NCI-H82 (cell line): Measurements from ENCODE around the gene GSDME.
"Not testable (repeated sequence)": the region's sequence is repeated elsewhere in the genome, so short reads cannot be mapped to it uniquely, and the experiment has no call there.

Source experiments
- DNase-seq: peaks from one replicate; lab custom pipeline; 2025; lab: John Stamatoyannopoulos, UW

The GSDME gene

DNA sequence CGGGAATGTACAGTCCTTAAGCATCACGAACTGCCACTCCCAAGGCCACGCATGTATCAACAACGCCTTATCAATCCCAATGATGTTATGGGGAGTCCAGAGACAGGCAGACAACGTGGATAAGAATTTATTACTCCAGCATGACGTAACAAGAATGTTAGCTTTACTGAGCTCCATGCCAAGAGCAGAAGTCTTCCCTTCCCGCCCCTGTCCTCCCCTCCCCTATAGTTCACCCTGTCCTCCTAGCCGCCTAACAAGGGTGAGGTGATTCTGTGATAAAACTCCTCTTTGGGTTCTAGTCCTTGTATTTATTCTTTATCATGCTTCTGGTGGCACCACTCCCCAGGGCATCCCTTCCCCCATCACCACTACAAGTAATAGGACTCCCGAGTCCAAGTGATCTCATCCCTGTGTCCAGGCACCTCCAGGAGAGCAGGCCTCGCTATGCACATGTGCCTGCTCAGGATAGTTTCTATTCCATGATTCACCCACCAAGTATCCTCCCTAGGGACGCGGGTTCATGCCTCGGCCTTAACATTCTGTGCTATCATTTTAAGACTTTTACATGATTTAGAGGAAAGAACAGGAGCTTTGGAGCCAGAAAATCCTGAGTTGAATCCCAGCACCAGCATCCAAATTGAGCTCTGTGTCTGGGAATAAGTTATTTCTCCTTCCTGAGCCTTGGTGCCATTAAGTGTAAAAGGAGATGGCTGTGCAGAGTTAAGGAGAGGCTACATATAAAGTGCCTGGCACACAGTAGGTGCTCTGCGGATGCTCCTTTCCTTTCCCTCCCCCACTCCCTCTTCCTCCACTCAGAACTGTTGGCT is 15.4 kb downstream of the GSDME start:
- DNase-seq, result no peak

DNA sequence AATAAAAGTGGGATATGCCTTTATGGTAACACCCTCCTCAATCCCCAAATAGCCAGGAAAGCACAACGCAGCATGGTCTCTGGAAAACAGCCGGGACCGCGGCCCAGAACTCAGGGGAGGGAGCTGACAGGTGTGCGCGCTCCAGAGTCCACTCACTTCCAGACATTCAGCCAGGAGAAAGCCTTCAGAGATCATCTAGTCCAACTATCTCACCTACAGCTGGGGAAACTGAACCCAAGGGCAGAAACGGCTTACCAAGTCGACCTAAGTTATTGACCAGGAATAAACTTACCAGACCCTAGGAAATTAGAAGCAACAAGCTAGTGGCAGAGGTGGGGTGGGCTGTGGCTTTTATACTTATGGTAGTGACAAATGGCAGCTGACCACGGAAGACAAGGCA is 16.4 kb downstream of the GSDME start:
- no peak for DNase-seq

DNA sequence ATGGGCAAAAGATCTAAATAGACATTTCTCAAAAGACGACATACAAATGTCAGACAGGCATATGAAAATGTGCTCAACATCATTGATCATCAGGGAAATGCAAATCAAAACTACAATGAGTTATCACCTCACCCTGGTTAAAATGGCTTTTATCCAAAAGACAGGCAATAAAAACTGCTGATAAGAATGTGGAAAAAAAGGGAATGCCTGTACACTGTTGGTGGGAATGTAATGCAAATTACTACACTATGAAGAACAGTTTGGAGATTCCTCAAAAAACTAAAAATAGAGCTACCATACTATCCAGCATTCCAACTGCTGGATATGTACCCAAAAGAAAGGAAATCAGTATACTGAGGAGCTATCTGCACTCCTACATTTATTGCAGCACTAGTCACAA is 18.0 kb downstream of the GSDME start:
- no peak for DNase-seq

DNA sequence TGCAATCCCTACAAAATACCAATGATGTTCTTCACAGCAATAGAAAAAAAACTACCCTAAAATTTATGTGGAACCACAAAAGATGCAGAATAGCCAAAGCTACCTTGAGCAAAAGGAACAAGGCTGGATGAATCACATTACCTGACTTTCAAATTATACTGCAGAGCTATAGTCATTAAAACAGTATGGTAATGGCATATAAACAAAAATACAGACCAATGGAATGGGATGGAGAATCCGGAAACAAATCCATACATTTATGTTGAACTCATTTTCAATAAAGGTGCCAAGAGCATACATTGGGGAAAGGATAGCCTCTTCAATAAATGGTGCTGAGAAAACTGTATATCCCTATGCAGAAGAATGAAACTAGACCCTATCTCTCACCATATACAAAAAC is 18.7 kb downstream of the GSDME start:
- DNase-seq, result no peak

DNA sequence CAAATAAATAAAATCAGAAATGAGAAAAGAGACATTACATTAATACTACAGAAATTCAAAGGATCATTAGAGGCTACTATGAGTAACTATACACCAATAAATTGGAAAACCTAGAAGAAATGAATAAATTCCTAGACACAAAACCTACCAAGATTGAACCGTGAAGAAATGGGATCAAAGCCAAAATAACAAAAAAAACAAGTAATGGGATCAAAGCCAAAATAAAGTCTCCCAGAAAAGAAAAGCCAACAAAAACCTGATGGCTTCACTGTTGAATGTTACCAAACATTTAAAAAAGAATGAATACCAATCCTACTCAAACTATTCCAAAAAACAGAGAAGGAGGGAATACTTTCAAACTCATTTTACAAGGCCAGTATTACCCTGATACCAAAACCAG is 20.0 kb downstream of the GSDME start:
- DNase-seq, result no peak

DNA sequence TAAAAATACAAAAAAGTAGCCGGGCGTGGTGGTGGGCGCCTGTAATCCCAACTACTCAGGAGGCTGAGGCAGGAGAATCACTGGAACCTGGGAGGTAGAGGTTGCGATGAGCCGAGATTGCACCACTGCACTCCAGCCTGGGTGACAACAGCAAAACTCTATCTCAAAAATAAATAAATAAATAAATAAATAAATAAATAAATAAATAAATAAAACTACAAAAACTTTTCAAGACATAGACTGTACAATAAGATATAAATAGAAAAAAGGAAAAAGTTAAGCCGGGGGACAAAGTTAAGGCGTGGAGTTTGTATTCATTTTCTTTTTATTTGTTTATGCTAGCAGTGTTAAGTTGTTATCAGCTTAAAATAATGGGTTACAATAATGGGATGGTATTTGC is 21.7 kb downstream of the GSDME start:
- not testable (repeated sequence) for DNase-seq

DNA sequence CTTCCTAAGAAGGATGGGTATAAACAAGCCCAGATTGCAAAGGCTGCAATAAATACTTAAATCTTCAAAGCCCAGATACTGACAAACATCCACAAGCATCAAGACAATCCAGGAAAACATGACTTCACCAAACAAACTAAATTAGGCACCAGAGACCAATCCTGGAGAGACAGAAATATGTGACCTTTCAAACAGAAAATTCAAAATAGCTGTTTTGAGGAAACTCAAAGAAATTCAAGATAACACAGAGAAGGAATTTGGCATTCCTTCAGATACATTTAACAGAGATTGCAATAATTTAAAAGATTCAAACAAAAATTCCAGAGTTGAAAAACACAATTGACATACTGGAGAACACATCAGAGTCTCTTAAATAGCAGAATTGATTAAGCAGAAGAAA is 23.0 kb downstream of the GSDME start:
- no peak for DNase-seq

DNA sequence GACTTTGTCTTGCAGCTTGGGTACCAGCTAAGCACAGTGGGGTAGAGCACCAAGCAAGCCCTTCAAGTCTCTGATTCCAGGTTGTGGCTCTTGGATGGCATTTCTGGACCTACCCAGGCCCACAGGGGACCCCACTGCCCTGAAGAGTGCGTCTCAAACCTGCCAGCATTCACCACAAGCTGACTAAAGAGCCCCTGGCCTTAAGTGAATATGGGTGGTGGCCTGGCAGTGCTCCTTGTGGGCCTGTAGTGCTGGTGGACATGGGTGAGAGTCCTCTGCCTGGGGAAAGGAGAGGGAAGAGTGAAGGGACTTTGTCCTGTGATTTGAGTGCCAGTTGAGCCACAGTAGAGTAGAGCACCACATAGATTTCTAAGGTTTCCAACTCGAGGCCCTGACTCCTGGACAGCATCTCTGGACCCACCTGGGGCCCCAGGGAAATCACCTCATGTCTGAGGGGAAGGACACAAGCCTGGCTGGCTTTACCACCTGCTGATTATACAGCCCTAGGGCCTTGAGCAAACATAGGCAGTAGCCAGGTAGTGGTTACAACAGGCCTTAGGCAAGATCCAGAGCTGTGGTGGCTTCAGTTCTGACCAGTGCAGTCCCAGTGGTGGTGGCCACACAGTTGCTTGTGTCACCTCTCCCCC is 23.7 kb downstream of the GSDME start:
- DNase-seq, result no peak

DNA sequence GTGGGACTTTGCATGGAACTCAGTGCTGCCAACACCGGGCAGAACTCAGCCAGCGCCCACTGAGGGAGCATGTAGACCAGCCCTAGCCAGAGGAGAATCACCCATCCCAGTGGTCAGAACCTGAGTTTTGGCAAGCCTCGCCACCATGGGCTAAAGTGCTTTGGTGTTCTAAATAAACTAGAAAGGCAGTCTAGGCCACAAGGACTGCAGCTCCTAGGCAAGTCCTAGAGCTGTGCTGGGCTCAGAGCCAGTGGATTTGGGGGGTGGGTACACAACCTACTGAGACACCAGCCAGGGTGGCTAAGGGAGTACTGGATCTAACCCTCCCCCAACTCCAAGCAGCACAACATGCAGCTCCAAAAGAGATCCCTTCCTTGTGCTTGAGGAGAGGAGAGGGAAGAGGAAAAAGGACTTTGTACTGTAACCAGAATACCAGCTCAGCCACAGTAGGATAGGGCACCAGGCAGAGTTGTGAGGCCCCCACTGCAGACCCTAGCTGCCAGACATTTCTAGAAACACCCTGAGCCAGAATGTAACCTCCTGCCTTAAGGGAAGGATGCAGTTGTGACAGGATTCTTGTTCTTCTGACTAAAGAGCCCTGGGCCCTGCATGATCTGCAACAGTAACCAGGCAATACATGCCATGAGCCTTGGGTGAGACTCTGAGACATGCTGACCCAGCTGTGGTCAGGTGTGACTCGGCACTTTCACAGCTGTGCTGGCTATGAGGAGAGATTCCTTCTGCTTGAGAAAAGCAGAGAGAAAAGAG is 24.4 kb downstream of the GSDME start:
- DNase-seq, result no peak

DNA sequence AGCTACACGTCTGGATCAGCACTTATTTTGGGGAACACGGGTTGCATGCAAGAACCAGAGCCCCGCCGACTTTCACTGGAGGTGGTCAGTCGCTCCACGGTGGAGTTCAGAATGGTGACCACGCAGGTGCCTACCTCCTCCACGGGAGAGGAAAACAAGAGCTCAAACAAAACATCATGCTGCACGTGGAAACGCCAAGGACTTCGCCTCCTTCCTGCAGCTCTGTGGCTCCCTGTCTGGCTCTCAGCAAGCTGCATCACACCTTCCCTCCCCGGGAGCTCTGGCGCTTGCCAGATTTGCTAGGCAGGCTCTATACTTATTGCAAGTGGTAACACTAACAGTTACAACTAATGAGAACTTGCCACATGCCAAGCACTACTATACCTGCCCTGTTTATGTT is 26.0 kb downstream of the GSDME start:
- DNase-seq, result no peak

DNA sequence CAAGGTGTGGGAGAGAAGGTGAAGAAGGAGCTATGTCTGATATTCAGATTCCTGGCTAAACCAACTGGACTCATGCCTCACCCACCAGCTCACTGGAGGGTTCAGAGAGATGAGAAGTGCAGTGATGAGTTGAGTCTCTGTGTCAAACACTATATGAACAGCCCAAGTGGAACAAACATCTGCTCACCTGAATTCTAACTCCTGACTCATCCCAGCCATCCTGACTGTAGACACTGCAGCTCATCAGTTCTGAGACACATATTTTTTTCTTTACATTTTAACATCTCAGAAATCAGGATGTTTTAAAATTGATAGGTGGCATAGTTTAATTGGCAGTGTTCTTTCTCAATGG is 27.3 kb downstream of the GSDME start:
- no peak for DNase-seq

DNA sequence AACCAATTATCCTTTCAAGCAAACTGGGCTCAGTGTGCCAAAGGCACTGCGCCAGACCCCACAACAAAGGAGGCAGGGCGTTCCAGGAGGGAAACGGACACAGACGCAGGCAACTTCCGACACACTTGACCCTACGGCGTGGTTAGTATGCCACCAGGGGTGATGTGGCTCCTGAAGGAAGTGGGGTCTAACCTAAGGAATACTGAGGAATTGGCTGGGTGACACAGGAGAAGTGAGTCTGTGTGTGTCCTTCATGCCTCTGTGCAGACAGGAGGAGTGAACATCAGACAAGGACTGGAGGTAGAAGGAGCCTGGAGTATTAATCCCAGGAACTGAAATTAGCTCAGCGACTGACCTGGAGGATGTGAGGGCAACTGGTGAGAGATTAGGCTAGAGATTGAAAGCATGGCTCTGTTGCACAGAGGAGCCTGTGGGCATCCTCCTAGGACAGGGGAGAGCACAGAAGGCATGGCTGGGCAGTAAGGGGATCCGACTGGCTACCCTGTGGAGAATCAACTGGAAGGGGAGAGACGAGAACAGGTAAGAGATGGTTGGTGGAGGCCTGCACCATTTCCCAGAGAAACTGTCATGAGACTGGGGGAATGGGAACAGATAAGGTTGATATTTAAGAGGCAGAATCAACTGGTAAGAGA is 27.8 kb downstream of the GSDME start:
- no peak for DNase-seq

DNA sequence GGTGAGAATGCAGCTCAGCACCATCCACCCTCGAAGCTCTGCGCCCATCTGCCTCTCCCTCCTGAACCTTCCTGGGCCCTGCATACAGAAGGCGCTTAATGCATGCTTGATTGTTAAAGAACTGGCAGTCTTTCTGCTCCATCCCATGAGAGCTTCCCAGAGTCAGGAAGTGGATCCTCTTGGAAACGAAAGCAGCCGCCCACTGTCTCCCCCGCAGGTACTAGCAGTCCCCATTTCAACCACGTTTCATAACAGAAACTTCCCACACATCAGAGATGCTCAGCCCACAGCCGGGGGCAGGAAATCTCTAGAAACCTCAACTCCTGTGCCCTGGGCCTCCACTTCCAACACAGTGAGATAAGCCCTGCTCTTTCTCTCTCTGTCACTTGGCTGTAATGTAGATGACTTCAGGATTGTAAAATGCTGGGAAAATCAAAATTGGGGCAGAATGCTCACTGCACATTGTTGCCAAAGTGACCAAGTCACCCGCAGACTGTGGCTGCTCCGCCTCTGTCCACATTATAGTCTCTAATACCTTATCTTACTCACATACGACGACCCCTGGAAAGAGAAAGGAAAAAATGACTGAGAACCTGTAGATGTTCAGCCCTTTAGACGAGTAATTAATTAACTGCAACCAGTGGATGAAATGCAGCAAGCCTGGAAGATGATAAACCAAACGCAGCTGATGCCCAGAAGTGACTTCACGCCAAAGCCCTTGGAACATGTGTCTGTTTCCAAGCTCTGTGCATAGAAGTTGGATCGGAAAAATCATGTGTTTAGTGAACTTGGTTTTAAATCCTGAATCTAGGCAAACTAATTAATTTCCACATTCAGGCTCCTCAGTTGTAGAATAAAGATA is 28.5 kb downstream of the GSDME start:
- DNase-seq, result no peak

DNA sequence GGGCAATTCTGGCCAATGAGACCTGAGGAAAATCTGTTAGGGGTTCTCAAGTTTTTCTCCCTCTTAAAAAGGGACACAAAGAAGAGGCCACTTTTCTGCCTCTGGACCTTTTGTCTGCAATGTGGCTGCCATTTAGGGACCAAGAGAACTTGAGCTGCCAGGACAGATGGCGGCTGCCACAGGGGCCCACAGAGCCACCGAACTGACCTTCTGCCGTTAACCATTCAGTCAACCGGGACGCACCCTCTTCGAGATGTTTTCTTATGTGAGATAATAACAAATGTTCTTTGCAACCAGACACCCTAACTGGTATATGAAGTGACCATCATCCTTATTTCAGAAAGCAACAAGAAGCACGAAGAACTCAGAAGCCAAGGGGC is 29.2 kb downstream of the GSDME start:
- DNase-seq, result no peak

DNA sequence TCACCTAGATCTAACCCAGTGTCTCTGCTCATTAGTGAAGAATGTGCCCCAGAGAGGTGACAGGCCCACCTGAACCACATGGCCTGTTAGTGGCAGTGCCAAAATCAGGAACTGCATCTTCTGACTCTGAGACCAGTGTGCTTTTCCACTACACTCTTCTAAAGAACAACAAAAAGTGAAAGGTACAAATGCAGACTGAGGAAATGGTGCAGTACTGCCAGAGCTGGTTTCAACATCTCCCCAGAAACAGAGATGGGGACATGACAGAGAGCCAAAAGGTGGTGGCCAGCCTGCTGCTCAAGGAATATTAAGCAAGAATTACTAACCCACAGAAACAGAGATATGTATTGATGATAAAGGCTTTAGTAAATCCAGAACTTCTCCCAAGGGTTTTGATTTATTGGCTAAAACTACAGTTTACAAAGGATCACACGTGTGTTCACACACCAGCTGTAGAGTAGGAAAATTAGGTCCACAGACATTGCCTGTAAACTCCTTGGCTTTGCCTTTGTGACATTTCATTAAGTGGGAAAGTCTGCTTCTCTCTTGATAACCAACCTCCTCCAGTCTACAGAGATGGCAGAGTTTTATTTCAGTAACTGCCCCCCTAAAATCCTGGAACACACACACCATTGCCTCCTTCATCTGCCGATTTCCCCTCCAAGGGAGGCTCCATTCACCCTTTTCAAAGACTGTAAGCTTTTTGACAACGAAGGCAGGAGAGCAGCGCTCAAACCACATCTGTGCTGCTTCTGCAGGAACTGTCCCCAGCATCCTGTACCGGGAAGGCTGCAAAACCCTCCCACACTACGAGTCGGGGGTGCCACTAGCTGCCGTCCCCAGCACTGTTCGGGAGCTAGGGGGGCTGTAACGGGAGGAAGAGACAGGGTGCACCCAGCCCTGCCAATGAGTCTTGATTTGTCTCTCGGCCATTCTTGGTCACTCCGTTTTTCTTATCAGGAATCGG is 29.8 kb downstream of the GSDME start:
- no peak for DNase-seq

DNA sequence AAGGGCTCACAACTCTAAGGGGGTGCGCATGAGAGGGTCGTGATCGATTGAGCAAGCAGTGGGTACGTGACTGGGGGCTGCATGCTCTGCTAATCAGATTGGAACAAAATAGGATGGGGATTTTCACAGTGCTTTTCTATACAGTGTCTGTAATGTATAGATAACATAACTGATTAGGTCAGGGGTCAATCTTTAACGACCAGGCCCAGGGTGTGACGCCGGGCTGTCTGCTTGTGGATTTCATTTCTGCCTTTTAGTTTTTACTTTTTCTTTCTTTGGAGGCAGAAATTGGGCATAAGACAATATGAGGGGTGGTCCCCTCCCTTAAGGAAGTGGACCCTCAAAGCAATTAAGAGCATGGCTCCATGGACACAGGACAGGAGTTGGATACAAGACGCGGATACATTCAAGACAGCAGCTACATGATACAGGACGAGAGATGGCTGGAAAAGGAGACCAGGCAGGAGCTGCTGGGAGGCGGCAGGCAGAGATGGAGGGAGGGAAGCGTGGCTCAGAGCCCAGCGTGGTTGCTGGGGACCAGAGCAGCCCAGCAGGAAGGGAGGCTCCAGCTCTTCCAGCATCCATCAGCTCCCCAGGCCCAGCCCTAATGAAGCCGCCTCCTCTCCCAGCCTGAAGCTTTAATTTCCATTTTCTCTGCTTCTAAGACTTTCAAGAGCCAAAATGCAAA is 31.6 kb downstream of the GSDME start:
- no peak for DNase-seq

DNA sequence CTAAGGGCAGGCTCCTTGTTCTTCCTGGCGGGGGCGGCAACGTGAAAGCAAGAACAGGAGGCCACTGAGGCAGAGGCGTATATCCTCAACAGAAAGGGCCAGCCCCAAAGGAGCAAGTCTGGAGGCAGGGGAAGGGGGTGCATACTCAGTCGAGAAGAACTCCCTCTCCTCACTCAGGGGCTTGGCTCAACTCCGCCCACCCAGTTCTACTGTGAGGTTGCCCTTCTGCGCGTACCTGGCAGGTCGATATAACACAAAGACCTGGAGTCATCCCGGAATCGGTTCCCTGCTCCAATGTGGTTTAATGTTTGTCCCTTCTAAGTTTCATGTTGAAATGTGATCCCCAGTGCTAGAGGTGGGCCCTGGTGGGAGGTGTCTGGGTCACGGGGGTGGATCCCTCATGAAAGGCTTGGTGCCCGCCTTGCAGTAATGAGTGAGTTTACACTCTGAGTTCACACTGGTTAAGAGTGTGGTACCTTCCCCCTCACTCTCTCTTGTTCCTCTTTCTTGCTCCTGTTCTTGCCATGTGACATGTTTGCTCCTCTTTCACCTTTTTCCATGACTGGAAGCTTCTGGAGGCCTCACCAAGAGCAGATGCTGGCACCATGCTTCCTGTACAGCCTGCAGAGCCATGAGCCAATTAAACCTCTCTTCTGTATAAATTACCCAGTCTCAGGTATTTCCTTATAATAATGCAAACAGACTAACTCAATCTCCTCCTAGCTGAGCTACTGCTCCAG is 32.6 kb downstream of the GSDME start:
- no peak for DNase-seq

DNA sequence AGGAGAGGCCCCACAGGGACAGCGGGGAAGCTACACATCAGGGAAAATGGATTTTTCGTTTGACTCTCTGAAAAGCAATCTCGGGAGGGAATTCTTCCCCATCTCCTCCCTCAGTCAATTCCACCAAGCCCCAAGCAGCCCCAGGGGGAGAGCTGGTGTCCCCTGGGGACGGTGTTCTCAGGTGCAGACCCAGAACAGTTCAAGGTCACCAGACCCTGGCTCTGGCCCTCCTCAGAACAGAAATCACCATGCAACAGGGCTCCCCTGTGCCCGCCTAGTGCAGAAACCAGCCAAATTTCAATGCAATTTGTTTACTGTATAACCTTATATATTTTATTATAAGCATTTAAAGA is 34.1 kb downstream of the GSDME start:
- DNase-seq, result no peak
